GM19324 (cell line): ENCODE data around the gene RAI14.
"Not testable (repeated sequence)": the region's sequence is repeated elsewhere in the genome, so short reads cannot be mapped to it uniquely, and the experiment has no call there.

Source experiments
- ATAC-seq: cut with Tn5 transposase; IDR thresholded peaks from one replicate; pipeline ENCODE4 v1.9.1; 2021; ENCODE audit warnings: mild to moderate bottlenecking, moderate library complexity; ENCODE audit not compliant: unreplicated experiment, low FRiP score

Gene RAI14

GRCh38 chr5:34756781-34757624, 100.9 kb downstream of the RAI14 start:
- no peak for ATAC-seq

- ATAC-seq: no peak
Observed at GRCh38 chr5:34758514-34758913, 102.4 kb downstream of the RAI14 start.

GRCh38 chr5:34759213-34759612, 103.1 kb downstream of the RAI14 start:
- not testable (repeated sequence) for ATAC-seq

GRCh38 chr5:34765662-34766061, 109.5 kb downstream of the RAI14 start:
- no peak for ATAC-seq

DNA sequence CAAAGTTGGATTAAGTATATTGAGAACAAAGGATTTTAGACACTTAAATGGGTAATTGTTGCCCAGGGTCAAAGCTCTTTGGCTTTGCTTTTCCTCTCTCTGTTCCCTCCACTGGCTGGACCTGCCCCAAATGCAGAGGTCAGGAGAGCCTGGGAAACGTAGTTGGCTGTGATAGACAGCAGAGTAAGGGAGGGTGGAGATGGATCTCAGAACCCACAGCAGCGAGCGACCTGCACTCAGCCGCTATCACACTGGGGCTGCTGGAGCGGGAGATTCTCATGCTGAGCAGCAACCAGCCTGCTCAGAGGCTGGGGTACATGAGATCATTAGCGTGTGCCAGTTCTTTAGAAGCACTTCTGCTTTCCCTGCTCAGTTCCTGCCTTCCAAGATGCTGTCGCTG, 111.1 kb downstream of the RAI14 start:
- ATAC-seq: no peak

DNA sequence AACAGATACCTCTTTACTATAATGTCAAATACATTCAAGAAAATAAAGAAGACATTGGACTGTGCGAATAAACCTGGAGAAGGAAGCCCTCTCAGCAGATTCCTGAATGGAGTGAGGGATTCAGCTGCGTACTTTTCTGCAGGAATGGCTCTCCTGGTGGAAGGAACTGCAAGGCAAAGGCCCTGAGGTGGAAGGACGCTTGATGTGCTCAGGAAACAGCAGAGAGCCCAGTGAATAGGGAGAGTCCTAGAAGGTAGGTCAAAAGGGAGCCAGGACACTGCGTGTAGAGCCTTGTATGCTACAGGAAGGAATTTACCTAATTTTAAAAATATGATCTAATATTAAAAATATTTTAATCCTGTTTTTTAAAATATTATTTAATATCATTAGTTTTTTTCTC, 114.4 kb downstream of the RAI14 start:
- no peak for ATAC-seq

- no peak for ATAC-seq
Observed at GRCh38 chr5:34771076-34771475, 114.9 kb downstream of the RAI14 start.

GRCh38 chr5:34772267-34773098, 116.4 kb downstream of the RAI14 start:
- no peak for ATAC-seq

GRCh38 chr5:34774139-34774538, 118.0 kb downstream of the RAI14 start:
- no peak for ATAC-seq

GRCh38 chr5:34774678-34775077, 118.5 kb downstream of the RAI14 start:
- ATAC-seq: not testable (repeated sequence)

DNA sequence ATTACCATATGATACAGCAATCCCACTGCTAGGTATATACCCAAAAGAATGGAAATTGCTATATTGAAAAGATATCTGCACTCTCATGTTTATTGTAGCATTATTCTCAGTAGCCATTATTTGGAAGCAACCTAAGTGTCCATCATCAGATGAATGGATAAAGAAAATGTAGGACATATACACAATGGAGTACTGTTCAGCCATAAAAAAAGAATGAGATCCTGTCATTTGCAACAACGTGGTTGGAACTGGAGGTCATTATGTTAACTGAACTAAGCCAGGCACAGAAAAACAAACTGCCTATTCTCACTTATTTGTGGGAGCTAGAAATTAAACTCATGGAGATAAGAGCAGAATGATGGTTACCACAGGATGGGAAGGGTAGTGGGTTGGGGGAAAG, 119.8 kb downstream of the RAI14 start:
- no peak for ATAC-seq

DNA sequence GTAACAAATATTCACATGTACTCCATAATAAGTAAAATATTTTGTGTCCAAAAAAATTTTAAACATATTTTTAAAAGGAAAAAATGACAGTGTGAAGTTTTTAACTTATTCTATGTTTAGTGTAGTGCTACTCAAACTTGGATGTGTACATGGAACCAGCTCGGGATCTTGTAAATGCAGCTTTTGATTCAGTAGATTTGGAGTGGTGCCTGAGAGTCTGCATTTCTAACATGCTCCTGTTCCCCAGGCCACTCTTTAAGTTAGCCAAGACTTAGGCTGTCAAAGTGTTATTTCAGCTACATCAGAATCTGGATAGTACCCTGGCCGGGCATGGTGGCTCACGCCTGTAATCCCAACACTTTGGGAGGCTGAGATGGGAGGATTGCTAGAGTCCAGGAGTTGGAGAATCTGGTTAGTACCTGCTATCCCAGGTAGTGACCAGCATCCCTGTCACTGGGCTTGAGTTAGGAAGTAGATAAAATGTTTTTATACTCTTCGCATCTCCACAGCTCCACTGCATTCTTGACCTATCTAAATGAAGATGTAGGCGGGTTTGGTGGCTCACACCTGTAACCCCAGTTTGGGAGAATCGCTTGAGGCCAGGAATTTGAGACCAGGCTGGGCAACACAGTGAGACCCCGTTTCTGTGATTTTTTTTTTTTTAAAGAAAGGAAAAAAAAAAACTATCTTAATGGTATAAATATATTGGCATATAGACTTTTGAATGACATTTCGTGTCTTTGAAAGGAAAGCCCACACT, 122.1 kb downstream of the RAI14 start:
- ATAC-seq: no peak

GRCh38 chr5:34783892-34784291, 127.8 kb downstream of the RAI14 start:
- ATAC-seq: not testable (repeated sequence)

DNA sequence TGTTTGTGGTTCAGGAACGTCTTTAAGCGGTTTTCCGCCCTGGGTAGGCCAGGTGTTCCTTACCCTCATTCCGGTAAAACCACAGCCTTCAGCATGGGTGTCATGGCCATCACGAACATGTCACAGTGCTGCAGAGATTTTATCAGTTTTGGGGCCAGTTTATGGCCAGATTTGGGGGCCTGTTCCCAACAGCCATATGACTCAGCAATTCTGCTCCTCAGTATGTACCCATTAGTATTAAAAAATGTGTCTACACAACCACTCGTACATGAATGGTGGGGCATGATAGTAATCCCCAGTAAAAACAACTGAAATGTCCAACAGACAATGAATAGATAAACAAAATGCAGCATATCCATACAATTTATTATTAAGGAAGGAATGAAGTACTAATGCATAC, 130.9 kb downstream of the RAI14 start:
- ATAC-seq: no peak

DNA sequence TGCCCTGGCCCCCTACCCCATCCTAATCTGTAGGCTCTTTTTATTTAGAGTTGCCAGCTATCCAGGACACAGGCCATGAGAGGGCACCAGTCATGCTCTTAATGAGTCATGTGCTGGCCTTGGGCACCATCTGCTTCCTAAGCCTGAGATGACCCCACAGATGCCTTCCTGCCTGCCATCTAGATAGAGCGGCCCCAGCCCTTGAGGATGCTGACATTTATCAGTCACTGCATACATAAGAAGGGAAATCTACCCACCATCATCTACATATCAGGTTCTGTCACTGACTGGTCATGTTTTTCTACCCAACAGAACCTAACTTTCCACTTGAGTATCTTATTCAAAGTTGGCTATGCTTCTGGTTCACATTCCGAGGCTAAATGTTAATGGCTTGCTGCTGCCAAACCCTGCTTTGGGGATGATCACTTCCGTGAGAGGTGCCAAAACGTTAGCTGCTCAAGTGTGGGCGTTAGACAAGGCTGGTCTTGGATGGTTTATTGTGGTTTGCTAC, 132.9 kb downstream of the RAI14 start:
- ATAC-seq: no peak

DNA sequence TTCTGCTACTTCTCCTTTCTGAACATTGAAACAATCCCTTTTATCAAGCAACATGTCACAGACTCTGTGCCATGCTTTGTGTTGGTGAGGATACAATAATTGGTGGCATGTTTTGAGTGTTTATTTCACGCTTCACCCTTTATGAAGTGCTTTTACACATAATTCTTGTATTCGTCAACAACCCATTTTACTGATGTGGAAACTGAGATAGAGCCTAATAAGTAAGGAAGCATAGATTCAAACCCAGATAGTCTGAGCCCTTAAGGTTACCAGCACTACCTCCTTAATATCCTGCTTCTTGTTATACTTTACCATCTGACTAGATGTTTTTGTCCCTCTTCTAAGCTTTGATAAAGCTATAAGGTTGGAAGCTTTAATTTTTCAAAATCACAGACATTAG, 133.5 kb downstream of the RAI14 start:
- ATAC-seq: no peak

- no peak for ATAC-seq
Observed at GRCh38 chr5:34790069-34790468, 133.9 kb downstream of the RAI14 start.

- ATAC-seq: no peak
Observed at GRCh38 chr5:34791761-34792244, 135.7 kb downstream of the RAI14 start.

DNA sequence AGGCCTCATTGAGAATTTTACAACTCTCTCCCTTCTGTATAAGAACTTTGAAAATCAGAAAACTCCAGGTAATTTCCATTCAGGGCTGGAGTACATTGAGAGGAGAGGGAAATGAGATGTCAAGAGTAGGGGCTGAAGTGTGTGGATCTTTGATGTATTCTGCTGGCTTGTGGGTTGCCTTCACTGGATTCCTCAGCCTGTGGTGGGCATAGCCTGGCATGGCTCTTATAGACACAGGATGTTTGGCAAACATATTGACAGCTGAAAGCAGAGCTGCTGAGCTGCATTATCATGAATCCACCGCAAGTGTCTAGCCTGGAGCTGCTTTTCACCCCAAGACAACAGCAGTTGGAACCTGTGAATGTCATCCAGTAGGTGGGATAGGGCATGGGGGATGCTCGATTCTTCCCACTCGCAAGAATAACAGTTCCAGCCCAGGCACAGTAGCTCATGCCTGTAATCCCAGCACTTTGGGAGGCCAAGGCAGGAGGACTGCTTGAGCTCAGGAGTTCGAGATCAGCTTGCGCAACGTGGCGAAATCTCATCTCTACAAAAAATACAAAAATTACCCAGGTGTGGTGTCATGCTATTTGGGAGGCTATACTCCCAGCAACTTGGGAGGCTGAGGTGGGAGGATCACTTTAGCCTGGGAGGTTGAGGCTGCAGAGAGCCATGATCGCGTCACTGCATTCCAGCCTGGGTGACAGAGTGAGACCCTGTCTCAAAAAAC, 146.9 kb downstream of the RAI14 start:
- no peak for ATAC-seq
